ENCODE data around the gene CBFA2T2.

The CBFA2T2 gene

DNA sequence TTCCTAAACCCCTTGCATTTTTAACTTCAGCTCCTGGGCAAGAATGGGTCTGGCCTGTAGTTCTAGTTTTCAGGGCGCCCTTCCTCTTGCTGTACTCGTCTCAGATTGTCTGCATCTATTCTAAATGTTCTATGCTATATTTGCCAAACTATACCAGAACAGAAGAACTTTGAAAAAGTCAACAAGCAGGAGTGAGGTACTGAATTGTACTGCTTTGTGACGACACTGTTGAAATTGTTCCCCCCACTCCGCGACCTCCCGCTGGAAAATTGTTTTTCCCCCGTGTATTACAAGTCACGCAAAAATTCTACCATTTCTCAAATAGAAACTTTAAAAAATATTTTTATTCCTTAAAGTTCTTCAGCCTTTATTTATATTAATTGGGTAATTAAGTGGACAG is 73.9 kb downstream of the CBFA2T2 start:
- no peak overlapping the region for H3K4me3 ChIP-seq (ENCODE audit: low read depth, low read length)
- TF ChIP-seq, protein P1, sequence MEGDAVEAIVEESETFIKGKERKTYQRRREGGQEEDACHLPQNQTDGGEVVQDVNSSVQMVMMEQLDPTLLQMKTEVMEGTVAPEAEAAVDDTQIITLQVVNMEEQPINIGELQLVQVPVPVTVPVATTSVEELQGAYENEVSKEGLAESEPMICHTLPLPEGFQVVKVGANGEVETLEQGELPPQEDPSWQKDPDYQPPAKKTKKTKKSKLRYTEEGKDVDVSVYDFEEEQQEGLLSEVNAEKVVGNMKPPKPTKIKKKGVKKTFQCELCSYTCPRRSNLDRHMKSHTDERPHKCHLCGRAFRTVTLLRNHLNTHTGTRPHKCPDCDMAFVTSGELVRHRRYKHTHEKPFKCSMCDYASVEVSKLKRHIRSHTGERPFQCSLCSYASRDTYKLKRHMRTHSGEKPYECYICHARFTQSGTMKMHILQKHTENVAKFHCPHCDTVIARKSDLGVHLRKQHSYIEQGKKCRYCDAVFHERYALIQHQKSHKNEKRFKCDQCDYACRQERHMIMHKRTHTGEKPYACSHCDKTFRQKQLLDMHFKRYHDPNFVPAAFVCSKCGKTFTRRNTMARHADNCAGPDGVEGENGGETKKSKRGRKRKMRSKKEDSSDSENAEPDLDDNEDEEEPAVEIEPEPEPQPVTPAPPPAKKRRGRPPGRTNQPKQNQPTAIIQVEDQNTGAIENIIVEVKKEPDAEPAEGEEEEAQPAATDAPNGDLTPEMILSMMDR (IDR thresholded peaks at IDR 0.05; ENCODE audit: borderline replicate concordance, insufficient read depth, low read depth, low read length): no peak

DNA sequence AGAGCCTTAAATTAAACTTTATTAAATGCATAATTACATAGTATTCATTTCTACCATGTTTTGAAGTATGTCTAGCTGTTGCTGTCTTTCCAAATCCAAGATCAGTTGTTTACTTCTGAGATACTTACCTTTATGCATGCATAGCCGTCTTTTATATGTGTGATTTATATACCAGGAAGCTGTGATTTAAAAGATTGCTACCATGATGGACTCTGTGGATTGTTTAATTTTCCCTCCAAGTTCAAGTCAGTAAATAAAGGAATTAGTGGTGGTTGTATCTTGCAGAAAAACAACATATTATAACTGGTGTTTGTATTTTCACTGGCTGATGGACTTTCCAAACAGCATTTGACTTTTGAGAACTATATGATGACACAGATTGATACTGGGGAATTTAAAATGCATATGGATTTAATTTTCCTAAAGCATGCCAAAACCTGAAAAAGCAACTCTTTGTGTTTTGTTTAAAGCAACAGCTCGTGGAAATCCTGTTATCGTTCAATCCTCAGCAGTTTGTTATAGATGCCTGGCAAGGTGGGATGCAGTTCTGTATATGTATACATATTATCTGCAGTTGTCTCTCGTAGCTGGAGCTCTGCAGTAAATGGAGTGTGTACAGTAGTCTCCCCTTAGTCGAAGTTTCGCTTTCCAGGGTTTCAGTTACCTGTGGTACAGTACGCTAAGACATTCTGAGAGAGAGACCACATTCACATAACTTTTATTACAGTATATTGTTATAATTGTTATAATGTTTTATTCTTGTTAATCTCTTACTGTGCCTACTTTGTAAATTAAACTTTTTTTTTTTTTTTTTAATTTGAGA is 77.1 kb downstream of the CBFA2T2 start:
- H3K4me3 ChIP-seq (ENCODE audit: low read depth, low read length): no peak overlapping the region
- TF ChIP-seq, protein P1 (IDR thresholded peaks at IDR 0.05; ENCODE audit: borderline replicate concordance, insufficient read depth, low read depth, low read length): no peak

DNA sequence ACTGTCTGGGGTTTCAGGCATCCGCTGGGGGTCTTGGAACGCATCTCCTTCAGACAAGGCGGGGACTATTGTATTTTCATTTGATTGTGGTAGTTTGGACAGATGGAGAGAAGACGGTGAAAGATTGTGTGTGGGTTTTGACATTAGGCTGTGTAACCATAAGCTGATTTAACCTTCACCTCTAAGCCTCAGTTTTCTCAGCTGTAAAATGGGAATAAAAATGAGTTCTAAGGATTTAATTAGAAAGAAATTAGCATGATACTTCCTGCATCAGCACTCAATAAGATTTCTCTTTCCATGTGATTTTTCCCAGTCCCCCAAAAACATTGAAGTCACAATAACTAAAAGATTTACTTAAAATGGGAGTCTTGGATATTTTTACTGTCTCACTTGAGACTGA is 78.1 kb downstream of the CBFA2T2 start:
- TF ChIP-seq, protein P1 (IDR thresholded peaks at IDR 0.05; ENCODE audit: borderline replicate concordance, insufficient read depth, low read depth, low read length): no peak

DNA sequence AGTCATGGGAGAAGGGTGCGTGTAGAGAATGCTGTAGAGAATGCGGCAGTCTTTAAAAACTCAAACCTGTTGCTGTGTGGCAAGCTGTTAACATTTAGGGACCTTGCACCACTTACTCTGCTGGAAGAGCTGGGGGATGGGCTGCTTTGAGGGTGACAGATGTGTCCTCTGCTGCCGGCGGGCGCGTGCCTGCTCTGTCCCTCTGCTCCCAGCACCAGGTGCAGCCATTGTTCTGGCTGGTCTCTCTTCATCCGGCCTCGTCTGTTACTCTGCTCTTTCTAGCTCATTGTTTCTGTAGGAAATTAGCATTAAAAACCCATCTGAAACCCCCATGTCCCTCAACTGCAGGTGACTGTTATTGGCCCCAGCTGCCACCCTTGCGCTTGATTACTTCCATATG is 78.5 kb downstream of the CBFA2T2 start:
- TF ChIP-seq, protein P1 (IDR thresholded peaks at IDR 0.05; ENCODE audit: borderline replicate concordance, insufficient read depth, low read depth, low read length): no peak
- H3K4me3 ChIP-seq (ENCODE audit: low read depth, low read length): no peak overlapping the region

More for the DNA sequence above, 78.1 kb downstream of the CBFA2T2 start:
- H3K4me3 ChIP-seq (ENCODE audit: low read depth, low read length): no peak overlapping the region

DNA sequence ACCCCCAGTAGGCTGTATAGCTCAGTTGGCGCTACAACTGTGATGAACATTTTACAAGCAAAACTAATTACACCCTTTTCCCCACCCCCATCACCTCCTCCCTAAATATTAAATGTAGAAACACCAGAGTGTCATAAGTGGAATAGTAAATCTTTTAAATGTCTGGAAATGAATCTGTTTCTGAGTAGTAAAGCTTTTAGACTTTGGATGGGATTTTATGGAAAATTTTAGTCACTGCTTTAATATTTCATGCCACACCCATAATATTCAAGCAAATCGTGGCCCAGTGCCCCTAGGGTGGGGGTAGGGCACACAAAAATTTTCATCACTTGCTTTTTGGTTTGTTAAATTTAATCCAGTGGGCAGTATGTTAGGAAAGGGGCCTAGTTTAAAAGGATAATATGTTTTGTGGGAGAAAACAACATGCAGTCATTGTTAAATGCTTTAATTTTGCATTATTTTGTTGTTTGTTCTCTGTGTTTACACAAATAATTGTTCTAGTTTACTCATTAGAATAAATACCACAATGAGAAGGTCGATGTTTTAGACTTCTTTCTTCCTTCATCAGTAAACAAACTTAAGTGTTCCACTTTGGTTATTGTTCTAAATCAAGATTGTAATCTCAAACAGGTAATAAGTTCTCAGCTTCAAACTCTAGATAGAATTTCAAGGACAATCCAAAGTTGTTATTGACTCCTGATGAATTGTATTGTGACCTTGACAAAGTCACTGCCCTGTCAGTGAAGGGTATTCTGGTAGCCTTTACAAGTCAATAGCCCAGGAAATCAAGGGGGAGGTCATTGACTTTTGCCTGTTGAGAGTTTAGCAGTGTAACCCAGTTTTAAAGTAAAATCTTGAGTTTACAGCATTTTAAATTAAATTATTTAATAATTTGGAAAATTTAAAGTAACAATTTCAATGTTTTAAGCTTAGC is 79.2 kb downstream of the CBFA2T2 start:
- TF ChIP-seq, protein P1 (IDR thresholded peaks at IDR 0.05; ENCODE audit: borderline replicate concordance, insufficient read depth, low read depth, low read length): no peak
- no peak overlapping the region for H3K4me3 ChIP-seq (ENCODE audit: low read depth, low read length)

DNA sequence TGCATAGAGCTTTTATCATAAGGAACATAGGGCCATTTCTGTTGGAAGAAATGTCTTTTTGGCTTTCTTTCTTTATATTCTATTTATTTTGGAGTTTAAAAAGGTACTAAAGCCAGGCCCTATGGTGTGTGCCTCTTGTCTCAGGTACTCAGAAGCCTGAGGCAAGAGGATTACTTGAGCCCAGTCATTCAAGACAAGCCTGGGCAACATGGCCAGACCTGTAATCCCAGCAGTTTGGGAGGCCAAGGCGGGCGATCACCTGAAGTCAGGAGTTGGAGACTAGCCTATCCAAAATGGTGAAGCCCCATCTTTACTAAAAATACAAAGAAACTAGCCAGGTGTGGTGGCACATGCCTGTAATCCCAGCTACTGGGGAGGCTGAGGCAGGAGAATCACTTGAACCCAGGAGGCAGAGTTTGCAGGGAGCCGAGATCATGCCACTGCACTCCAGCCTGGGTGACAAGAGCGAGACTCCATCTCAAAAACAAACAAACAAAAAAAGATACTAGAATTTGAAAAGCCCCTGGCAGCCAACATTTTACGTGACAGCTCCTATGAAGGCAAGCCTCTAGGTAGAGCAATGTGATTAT is 80.0 kb downstream of the CBFA2T2 start:
- H3K4me3 ChIP-seq (ENCODE audit: low read depth, low read length): no peak overlapping the region
- TF ChIP-seq, protein P1 (IDR thresholded peaks at IDR 0.05; ENCODE audit: borderline replicate concordance, insufficient read depth, low read depth, low read length): no peak
